ENCODE data around the gene SLC26A3.

- TF ChIP-seq, protein P1, sequence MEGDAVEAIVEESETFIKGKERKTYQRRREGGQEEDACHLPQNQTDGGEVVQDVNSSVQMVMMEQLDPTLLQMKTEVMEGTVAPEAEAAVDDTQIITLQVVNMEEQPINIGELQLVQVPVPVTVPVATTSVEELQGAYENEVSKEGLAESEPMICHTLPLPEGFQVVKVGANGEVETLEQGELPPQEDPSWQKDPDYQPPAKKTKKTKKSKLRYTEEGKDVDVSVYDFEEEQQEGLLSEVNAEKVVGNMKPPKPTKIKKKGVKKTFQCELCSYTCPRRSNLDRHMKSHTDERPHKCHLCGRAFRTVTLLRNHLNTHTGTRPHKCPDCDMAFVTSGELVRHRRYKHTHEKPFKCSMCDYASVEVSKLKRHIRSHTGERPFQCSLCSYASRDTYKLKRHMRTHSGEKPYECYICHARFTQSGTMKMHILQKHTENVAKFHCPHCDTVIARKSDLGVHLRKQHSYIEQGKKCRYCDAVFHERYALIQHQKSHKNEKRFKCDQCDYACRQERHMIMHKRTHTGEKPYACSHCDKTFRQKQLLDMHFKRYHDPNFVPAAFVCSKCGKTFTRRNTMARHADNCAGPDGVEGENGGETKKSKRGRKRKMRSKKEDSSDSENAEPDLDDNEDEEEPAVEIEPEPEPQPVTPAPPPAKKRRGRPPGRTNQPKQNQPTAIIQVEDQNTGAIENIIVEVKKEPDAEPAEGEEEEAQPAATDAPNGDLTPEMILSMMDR (IDR thresholded peaks at IDR 0.05): no peak
- no peak for TF ChIP-seq POLR2A (IDR thresholded peaks at IDR 0.05)
- TF ChIP-seq POLR2AphosphoS5 (IDR thresholded peaks at IDR 0.05): no peak
- no peak for TF ChIP-seq EP300 (IDR thresholded peaks at IDR 0.05)
These were observed 15.6 kb upstream of the SLC26A3 start for GRCh38 chr7:107818622-107819021.
